ENCODE data around the gene IL1R1.
"Not testable (repeated sequence)": the region's sequence is repeated elsewhere in the genome, so short reads cannot be mapped to it uniquely, and the experiment has no call there.

DNA sequence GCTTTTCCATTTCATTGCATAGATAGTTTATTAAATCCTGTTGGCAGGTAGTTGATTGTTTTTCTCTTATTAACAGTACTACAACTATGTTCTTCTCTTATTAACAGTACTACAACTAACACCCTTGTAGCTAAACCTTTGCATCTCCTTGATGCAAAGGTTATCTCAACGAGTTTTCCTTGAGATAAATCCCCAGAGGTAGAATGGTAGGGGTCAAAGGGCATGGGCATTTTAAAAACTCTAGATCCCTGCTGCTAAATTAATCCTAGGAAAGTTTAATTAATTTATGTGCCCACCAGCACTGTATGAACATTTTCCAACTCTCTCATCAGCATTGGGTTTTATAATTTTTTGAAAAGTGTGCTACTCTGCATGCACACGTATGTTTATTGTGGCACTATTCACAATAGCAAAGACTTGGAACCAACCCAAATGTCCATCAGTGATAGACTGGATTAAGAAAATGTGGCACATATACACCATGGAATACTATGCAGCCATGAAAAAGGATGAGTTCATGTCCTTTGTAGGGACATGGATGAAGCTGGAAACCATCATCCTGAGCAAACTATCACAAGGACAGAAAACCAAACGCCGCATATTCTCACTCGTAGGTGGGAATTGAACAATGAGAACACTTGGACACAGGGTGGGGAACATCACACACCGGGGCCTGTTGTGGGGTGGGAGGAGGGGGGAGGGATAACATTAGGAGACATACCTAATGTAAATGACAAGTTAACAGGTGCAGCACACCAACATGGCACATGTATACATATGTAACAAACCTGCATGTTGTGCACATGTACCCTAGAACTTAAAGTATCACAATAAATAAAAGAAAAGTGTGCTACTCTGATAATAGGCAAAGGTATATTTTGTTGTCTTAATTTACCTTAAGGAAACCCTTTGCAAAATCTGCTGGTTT lies 35.5 kb upstream of the IL1R1 start:
- TF ChIP-seq CTCF (conservative IDR thresholded peaks at IDR 0.05; ENCODE audit: low read depth, low read length); MAZ (IDR thresholded peaks at IDR 0.05; ENCODE audit: borderline replicate concordance, low read depth, low read length); POLR2A (IDR thresholded peaks at IDR 0.05; ENCODE audit: low read depth, low read length); USF2 (IDR thresholded peaks at IDR 0.05; ENCODE audit: low read depth, low read length); MAFK (IDR thresholded peaks at IDR 0.05; ENCODE audit: low read depth, low read length); MXI1 (IDR thresholded peaks at IDR 0.05; ENCODE audit: borderline replicate concordance, low read depth, low read length); BHLHE40 (IDR thresholded peaks at IDR 0.05; ENCODE audit: low read depth, low read length); CHD1 (IDR thresholded peaks at IDR 0.05; ENCODE audit: low read depth, low read length); SMC3 (IDR thresholded peaks at IDR 0.05; ENCODE audit: low read depth, low read length); RCOR1 (IDR thresholded peaks at IDR 0.05; ENCODE audit: insufficient replicate concordance, low read length); CEBPB (IDR thresholded peaks at IDR 0.05; ENCODE audit: low read depth, low read length): not testable (repeated sequence)
- TF ChIP-seq, protein P1, sequence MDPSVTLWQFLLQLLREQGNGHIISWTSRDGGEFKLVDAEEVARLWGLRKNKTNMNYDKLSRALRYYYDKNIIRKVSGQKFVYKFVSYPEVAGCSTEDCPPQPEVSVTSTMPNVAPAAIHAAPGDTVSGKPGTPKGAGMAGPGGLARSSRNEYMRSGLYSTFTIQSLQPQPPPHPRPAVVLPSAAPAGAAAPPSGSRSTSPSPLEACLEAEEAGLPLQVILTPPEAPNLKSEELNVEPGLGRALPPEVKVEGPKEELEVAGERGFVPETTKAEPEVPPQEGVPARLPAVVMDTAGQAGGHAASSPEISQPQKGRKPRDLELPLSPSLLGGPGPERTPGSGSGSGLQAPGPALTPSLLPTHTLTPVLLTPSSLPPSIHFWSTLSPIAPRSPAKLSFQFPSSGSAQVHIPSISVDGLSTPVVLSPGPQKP (IDR thresholded peaks at IDR 0.05; ENCODE audit: borderline replicate concordance, low read depth, low read length), result not testable (repeated sequence)

All from IMR-90 (cell line).